ENCODE measurements around the gene ACTRT2. TPM values are rescaled to one million over a fixed set of nuclear protein-coding genes. Genes with fewer than 3 reads are reported as not detected.

The ACTRT2 gene
- total RNA-seq, 2 experiments from 2014 or later = not detected

DNA sequence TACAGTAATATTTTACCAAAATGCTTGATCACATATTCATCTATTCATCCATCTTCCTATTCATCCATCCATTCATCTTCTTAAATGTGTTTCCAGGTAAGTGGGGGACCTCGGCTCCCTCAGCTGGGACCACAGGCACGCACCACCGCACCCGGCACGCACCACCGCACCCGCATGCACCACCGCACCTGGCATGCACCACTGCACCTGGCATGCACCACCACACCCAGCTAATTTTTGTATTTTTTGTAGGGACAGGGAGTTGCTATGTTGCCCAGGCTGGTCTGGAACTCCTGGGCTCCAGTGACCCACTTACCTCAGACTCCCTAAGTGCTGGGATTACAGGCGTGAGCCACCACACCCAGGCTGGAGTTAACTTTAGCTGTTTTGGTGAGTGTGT, 21.2 kb downstream of the ACTRT2 start:
- POLR2A ChIA-PET = no interaction called here
- no peak for DNase-seq
- H3K9me3 Mint-ChIP-seq = no peaks in the 10 kb centered on the region
- ATAC-seq (ENCODE audit: low read depth) = no peak
- no peaks in the 10 kb centered on the region for H3K36me3 Mint-ChIP-seq
- H3K4me3 Mint-ChIP-seq = no peak overlapping the region
- H3K27ac Mint-ChIP-seq = no peak overlapping the region
- no peaks in the 10 kb centered on the region for H3K4me1 Mint-ChIP-seq
- peaks cover 13% of the 10 kb centered on the region for H3K27me3 Mint-ChIP-seq

DNA sequence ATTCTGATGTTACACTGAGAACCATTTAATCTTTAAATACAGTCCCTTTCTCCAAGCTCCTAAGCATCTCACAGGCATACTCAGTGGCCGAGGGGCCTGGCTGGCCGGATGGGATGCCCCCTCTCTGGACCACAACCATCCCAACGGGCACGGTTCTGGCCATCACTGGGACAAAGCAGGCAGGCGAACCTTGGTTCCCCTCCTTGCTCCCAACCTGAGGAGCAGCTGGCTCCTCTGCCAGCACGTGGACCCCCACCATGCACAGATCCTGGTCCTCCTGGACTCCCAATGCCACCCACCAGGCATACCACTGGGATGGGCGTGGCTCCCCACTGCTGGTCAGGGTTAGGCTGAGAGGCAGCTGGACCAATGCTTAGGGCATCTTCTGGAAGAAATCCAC, 27.9 kb downstream of the ACTRT2 start:
- no peak overlapping the region for H3K27ac Mint-ChIP-seq
- no peak overlapping the region for H3K4me3 Mint-ChIP-seq
- no peak for DNase-seq
- peaks cover 4% of the 10 kb centered on the region for H3K9me3 Mint-ChIP-seq
- POLR2A ChIA-PET = no interaction called here
- no peaks in the 10 kb centered on the region for H3K36me3 Mint-ChIP-seq
- no peak for ATAC-seq (ENCODE audit: low read depth)
- peaks cover 1% of the 10 kb centered on the region for H3K4me1 Mint-ChIP-seq
- peaks cover 16% of the 10 kb centered on the region for H3K27me3 Mint-ChIP-seq

DNA sequence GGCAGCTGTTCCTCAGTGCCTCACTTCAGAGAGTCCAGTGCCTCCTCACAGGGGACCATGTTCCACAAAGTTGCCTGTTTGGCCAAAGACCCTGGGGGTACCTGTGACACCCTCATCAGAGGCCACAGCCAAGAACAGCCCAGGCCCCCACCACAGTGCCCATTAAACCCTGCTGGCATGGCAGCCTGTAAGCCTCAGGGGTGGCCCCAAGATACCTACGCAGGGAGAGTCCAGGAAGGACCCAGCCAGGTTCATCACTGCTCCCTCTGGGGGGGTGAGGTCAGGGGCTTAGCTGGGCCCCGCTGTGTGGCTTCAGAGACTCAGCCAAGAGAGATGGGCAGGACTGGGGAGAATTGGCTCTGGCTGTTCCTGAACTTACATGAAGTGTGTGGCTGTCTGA, 28.6 kb downstream of the ACTRT2 start:
- Mint-ChIP-seq H3K4me3 (no peak overlapping the region), H3K9me3 (peaks cover 4% of the 10 kb centered on the region), H3K27me3 (peaks cover 16% of the 10 kb centered on the region), H3K36me3 (no peaks in the 10 kb centered on the region), H3K27ac (no peak overlapping the region), H3K4me1 (peaks cover 1% of the 10 kb centered on the region)
- POLR2A ChIA-PET = no interaction called here
- DNase-seq (no peak), ATAC-seq (ENCODE audit: low read depth) (no peak)

DNA sequence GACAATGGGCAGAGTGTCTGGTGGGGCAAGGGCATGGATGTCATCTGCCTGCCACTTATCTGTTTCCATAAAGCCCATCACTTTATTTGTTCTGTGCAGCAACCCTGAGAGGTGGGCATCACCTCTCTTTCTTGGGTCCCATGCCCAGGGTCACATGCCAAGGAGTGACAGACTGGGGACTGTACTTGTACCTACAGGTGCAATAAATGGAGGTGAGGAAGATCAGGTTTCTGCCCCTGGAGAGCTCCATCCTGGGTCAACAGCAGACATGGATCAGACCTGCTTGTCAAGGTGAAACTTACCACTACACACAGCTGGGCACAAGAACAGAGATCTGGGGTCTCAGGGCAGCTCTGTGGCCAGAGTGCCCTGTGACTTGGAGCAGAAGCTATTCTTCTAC, 29.3 kb downstream of the ACTRT2 start:
- POLR2A ChIA-PET = no interaction called here
- Mint-ChIP-seq H3K36me3 (no peaks in the 10 kb centered on the region), H3K27me3 (peaks cover 16% of the 10 kb centered on the region), H3K4me1 (peaks cover 1% of the 10 kb centered on the region), H3K27ac (no peak overlapping the region), H3K9me3 (peaks cover 4% of the 10 kb centered on the region), H3K4me3 (no peak overlapping the region)
- ATAC-seq (ENCODE audit: low read depth) = no peak
- DNase-seq = no peak

DNA sequence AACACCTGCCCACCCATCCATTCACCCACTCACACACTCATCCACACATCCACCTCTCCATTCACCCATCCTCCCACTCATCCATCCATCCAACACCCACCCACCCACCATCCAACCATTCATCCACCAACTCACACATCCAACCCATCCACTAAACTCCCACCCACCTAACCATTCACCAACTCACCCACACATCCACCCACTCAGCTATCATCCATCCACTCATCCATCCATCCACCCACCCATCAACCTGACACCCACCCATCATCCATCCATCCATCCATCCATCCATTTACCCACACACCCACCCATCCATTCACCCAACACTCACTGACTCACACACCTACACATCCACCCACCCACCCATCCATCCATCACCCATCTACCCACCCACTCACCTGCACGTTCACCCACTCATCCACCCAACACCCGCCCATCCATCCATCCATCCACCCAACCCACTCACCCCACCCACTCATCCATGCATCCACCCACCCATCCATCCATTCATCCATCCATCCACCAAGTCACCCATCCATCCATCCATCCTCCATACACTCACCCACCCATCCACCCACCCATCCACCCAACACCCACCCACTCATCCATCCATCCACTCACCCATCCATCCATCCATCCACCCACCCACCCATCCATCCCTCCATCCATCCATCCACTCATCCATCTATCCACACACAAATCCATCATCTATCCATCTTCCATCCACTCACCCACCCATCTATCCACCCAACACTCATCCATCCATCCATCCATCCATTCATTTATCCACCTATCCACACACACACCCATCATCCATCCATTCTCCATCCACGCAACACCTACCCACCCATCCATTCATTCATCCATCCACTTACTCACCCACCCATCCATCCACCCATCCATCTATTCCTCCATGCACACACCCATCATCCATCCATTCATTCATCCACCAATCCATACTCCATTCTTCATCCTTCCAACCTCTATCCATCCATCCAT, 30.3 kb downstream of the ACTRT2 start:
- POLR2A ChIA-PET = no interaction called here
- no peak for DNase-seq

DNA sequence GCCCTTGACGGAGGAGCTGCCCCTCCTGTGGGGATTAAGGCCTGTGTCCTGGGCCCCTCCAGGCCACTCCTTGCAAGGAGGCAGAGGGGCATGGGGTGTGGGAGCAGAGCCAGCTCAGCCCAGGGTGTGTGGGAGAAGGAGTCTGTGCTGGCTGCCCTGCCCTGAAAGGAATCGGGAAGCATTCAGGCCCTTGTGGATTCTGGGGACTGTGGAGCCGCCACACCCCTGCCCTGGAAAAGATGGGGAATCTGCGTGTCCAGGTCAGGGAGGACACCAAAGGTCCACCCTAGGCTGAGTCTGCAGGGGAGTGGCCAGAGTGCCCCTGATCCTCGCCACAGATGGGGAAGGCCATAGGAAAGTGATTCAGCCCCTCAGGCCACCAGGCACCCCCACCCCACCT, 31.2 kb downstream of the ACTRT2 start:
- Mint-ChIP-seq H3K36me3 (no peaks in the 10 kb centered on the region), H3K27me3 (peaks cover 10% of the 10 kb centered on the region), H3K4me3 (no peak overlapping the region), H3K4me1 (peaks cover 1% of the 10 kb centered on the region), H3K27ac (no peak overlapping the region), H3K9me3 (peaks cover 4% of the 10 kb centered on the region)
- ATAC-seq (ENCODE audit: low read depth) (no peak), DNase-seq (no peak)
- POLR2A ChIA-PET = no interaction called here

More for the DNA sequence above, 30.3 kb downstream of the ACTRT2 start:
- Mint-ChIP-seq H3K27me3 (peaks cover 14% of the 10 kb centered on the region), H3K36me3 (no peaks in the 10 kb centered on the region), H3K4me1 (peaks cover 1% of the 10 kb centered on the region), H3K9me3 (peaks cover 4% of the 10 kb centered on the region), H3K4me3 (no peak overlapping the region), H3K27ac (no peak overlapping the region)
- no peak for ATAC-seq (ENCODE audit: low read depth)

DNA sequence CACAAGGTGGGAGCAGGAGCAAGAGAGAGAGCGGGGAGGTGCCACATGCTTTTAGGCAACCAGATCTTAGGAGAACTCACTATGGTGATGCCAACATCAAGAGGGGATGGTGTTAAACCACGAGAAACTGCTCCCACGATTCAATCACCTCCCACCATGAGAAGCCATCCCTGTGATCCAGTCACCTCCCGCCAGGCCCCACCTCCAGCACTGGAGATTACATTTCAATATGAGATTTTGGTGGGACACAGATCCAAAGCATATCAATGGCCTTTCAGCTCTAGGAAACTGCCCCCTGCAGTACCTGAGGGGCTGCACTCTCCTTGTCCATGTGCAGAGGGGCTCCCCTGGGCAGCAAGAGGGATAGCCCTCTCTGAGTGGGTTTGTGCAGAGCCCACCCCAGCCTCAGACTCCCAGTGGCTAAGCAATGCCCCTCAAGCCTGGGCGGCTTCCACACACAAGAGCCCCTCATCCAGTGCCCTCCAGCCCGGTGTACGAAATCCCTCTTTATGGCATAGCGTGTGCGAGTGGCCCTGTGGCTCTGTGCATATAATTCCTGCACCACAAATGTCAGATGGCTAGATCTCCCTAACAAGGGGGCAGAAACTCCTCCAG, 32.2 kb downstream of the ACTRT2 start:
- Mint-ChIP-seq H3K9me3 (peaks cover 4% of the 10 kb centered on the region), H3K36me3 (no peaks in the 10 kb centered on the region), H3K27ac (no peak overlapping the region), H3K4me3 (no peak overlapping the region), H3K4me1 (peaks cover 1% of the 10 kb centered on the region), H3K27me3 (peaks cover 12% of the 10 kb centered on the region)
- ATAC-seq (ENCODE audit: low read depth) = no peak
- POLR2A ChIA-PET = no interaction called here
- DNase-seq = no peak

DNA sequence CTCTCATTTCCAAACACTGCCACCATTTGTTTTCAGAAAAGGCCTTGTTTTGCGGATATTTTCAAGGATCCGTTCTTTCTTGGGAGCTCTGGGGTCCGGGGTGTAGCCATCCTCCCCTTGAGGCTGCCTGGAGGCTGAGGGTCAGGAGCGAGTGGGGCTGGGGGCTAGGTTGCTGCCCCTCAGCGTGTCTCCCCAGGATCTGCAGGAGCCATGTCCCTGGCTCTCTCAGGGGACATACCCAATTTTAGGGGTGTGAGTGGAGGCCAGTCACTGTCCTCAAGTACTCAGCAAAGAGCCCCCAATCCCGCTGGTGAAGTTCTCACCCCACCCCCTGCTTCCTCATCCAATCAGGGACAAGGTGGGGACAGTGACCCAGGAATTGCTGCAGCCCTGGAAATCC, 32.7 kb downstream of the ACTRT2 start:
- POLR2A ChIA-PET = no interaction called here
- DNase-seq = no peak
- ATAC-seq (ENCODE audit: low read depth) = no peak
- no peak overlapping the region for H3K4me3 Mint-ChIP-seq
- peaks cover 1% of the 10 kb centered on the region for H3K4me1 Mint-ChIP-seq
- peaks cover 11% of the 10 kb centered on the region for H3K27me3 Mint-ChIP-seq
- H3K9me3 Mint-ChIP-seq = peaks cover 4% of the 10 kb centered on the region
- no peak overlapping the region for H3K27ac Mint-ChIP-seq
- H3K36me3 Mint-ChIP-seq = no peaks in the 10 kb centered on the region

DNA sequence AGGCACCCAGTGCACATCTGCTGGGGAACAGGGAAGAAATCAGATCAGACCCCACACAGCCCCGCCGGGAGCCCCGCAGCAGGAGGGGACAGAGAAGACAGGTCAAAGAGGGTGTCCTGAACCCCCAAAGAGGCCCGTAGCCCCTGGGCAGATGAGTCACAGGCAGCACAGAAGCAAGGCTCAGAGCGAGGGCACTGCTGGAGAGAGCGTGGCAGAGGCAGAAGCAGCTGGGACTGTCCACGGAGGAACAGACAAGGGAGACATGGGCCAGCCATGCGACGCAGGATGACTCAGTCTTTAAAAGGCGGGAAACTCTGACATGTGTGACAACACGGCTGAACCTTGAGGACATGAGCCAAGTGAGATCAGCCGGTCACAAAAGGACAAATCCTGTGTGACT, 33.2 kb downstream of the ACTRT2 start:
- Mint-ChIP-seq H3K27ac (no peak overlapping the region), H3K9me3 (peaks cover 4% of the 10 kb centered on the region), H3K27me3 (peaks cover 11% of the 10 kb centered on the region), H3K4me3 (no peak overlapping the region), H3K36me3 (no peaks in the 10 kb centered on the region), H3K4me1 (peaks cover 1% of the 10 kb centered on the region)
- no peak for DNase-seq
- POLR2A ChIA-PET = no interaction called here
- no peak for ATAC-seq (ENCODE audit: low read depth)

DNA sequence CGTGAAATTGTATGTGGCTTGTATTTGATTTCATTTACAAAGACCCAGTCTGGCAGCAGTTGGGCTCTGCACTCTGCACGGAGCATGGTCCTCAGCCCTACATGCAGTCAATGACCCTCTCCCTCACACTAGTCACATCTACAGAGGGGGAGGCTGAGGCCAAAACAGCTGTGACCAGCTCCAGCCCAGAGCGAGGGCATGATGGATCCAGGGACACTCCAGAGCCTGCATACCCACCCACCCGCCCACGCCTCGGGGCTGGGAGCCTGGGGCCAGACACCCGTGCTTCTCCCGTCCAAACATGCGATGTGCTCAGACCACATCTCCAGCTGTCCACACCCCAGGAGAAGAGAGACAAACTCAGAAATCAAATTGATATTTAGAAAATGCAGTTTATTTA, 33.8 kb downstream of the ACTRT2 start:
- Mint-ChIP-seq H3K4me1 (peaks cover 1% of the 10 kb centered on the region), H3K36me3 (no peaks in the 10 kb centered on the region), H3K9me3 (peaks cover 4% of the 10 kb centered on the region), H3K27me3 (peaks cover 11% of the 10 kb centered on the region), H3K27ac (no peak overlapping the region), H3K4me3 (no peak overlapping the region)
- no peak for DNase-seq
- no peak for ATAC-seq (ENCODE audit: low read depth)
- POLR2A ChIA-PET = no interaction called here

DNA sequence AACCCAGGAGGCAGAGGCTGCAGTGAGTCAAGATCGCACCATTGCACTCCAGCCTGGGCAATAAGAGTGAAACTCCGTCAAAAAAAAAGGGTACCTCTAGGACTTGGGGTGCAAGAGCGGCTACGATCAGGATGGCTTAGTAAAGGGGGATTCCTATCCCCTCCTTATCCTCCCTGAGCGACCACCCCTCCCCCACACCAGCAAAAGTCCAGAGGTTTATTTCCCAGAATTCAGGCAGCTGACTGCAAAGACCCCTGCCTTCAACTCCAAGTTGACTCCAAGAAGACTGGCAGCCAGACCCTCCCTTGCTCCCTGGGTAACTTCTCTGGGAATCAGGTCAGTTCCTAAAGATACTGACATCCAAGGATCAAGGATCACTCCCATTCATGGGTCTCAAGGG, 35.4 kb downstream of the ACTRT2 start:
- H3K36me3 Mint-ChIP-seq = no peaks in the 10 kb centered on the region
- H3K27ac Mint-ChIP-seq = no peak overlapping the region
- H3K9me3 Mint-ChIP-seq = peaks cover 4% of the 10 kb centered on the region
- no peak overlapping the region for H3K4me3 Mint-ChIP-seq
- peaks cover 11% of the 10 kb centered on the region for H3K27me3 Mint-ChIP-seq
- POLR2A ChIA-PET = no interaction called here
- peaks cover 1% of the 10 kb centered on the region for H3K4me1 Mint-ChIP-seq
- DNase-seq (no peak), ATAC-seq (ENCODE audit: low read depth) (no peak)

DNA sequence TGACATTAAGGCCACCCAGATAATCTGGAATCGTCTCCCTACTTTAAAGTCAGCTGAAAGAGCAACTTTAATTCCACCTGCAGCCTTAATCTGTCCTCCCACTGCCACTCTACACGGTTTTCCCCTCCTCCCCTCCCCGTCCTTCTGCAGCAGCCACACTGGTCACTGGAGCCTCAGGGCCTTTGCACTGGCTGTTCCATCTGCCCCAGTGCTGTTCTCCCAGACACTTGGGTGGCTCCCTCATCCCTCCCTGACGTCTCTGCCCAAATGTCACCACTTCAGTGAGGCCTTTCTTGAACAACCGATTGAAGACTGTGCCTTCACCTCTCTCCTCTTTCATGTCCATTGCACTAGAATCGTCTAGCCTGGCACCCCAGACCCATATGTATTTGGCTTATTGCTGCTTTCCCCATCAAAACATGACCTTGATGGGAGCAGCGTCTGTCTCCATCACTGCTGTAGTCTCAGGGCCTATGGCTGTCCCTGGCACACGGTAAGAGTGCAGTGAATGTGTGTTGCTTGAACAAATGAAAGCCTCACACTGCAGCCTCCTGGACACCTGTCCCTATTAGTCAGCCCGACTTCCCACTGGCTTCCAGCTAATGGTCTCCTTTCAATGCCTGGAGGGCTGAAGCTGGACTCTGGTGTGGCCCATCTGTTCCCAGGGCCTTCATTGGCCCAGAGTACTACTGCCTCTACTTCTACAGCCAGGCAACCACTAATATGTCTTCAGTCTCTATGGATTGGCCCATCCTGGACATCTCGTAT, 37.2 kb downstream of the ACTRT2 start:
- POLR2A ChIA-PET = no interaction called here
- no peak for DNase-seq
- peaks cover 11% of the 10 kb centered on the region for H3K27me3 Mint-ChIP-seq

DNA sequence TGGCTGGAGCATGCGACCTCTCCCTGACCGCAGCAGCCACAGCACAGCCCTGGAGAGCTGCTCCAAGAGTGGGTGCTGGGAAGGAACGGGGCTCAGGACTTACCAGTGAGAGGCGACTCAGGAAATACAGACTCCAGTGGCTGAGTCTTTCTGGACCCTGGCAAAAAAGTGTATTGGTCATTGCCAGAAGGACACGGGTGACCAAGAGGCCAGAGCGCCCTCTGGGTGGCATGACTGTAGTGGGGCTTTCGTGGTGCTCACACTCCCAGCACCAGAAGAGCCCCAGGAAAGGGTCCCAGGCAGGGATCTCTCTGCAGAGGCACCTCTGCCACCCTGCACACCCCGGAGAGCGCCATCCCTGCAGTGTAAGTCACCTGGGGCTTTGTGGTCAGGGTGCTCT, 38.9 kb downstream of the ACTRT2 start:
- ATAC-seq (ENCODE audit: low read depth) = no peak
- no peak overlapping the region for H3K27ac Mint-ChIP-seq

More for the DNA sequence above, 37.2 kb downstream of the ACTRT2 start:
- ATAC-seq (ENCODE audit: low read depth) = no peak
- H3K4me3 Mint-ChIP-seq = no peak overlapping the region
- no peak overlapping the region for H3K27ac Mint-ChIP-seq
- H3K9me3 Mint-ChIP-seq = no peaks in the 10 kb centered on the region
- H3K36me3 Mint-ChIP-seq = no peaks in the 10 kb centered on the region
- no peaks in the 10 kb centered on the region for H3K4me1 Mint-ChIP-seq

More for the DNA sequence above, 38.9 kb downstream of the ACTRT2 start:
- no peak for DNase-seq
- Mint-ChIP-seq H3K27me3 (peaks cover 9% of the 10 kb centered on the region), H3K9me3 (no peaks in the 10 kb centered on the region), H3K36me3 (no peaks in the 10 kb centered on the region), H3K4me3 (no peak overlapping the region), H3K4me1 (no peaks in the 10 kb centered on the region)
- POLR2A ChIA-PET = no interaction called here
